PC-9 (cell line): ENCODE measurements around the gene MOV10L1.

ENCODE experiments used
- CTCF ChIP-seq: fragments of 200-600 bp; sonication (generic); conservative IDR thresholded peaks from 2 replicates; pipeline ENCODE4 v1.6.1; 2017; ENCODE audit warnings: mixed run types, antibody characterized with exemption, mild to moderate bottlenecking, moderate library complexity
- EZH2 ChIP-seq: fragments of 200-600 bp; sonication (generic); IDR thresholded peaks from 2 replicates; pipeline ENCODE4 v1.8.0; 2017; ENCODE audit warnings: antibody characterized with exemption, low read depth

DNA sequence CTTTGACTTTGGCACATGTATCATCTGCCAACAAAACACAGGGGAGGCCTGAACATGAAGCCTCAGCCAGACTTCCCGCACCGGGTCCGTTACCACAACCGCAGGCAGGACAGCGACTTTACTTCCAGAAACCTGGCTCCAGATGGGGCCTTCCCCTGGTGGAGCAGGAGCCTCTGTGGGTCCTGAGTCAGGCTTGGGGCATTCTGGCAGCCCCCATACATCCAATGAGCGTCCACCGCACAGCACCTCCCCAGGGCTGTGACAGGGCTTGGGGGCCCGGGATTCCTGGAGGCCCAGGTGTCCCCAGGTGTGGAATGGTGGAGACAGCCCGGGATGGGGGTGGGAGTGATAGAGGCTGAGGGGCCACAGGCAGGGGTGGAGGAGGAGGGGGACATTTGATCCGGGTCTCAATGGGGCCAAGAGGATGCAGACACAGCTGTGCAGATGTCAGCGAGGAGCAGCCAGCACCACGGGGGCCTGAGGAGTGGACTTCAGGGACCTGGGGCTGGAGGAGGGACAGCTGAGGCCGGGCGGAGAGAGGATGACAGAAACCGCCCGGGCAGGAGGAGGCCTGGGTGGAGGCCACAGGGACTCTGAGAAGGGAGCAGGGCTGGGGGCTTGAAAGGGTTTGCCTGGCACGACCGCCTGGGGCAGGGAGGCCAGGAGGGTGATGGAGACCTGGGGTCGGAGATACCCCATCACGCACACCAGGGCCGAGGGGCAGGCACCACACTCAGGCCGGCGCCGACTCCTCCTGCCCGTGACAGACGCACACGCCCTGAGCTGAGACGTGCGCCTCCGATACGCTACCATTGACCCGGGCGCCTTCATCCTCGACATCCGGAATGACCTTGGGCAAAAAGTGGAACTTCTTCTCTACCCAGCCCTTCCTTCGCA, 40.3 kb upstream of the MOV10L1 start:
- TF ChIP-seq CTCF (no peak), EZH2 (no peak)
